Left colon (tissue), 2 donors: ENCODE results near the gene SMOC2. TPM values are rescaled to one million over a fixed set of nuclear protein-coding genes. Genes with fewer than 3 reads are reported as not detected.
"Not testable (repeated sequence)": the region's sequence is repeated elsewhere in the genome, so short reads cannot be mapped to it uniquely, and the experiment has no call there.

Experiments
- ATAC-seq: fragments of 200-7000 bp; cut with Tn5 transposase; one replicate; pipeline ENCODE4 v1.9.1; 2020; ENCODE audit warnings: mild to moderate bottlenecking, moderate library complexity
- DNase-seq, 2 donors: peaks; one replicate each; pipeline ENCODE4 v3.0.0-alpha.2; 2020
- intact Hi-C, 2 donors: fragments of 100-400 bp; cut with DNase I in 1 of 2; cut with micrococcal nuclease in 1 of 2; formaldehyde crosslinking; loops; one replicate each; pipeline versions ENCODE4 v1.11.2 to v1.14.0; 2022; cut with DNase I, micrococcal nuclease
- total RNA-seq, 2 donors: library from RNA; stranded (reverse); fragmentation: NEBNext Ultra II Directional; extraction: Animal tissue kit (Norgen Biotek cat#: 25700); gene quantifications; one replicate each; pipeline ENCODE4 v1.2.1, GENCODE V29; 2021
- donor health status: DM: no; HTN: no; CAD: no.
- donor health status: DM: yes; HTN: yes; CAD: no.

SMOC2 gene
- total RNA-seq, 2 donors from 2014 or later: 14.4 to 18.9 TPM

DNA sequence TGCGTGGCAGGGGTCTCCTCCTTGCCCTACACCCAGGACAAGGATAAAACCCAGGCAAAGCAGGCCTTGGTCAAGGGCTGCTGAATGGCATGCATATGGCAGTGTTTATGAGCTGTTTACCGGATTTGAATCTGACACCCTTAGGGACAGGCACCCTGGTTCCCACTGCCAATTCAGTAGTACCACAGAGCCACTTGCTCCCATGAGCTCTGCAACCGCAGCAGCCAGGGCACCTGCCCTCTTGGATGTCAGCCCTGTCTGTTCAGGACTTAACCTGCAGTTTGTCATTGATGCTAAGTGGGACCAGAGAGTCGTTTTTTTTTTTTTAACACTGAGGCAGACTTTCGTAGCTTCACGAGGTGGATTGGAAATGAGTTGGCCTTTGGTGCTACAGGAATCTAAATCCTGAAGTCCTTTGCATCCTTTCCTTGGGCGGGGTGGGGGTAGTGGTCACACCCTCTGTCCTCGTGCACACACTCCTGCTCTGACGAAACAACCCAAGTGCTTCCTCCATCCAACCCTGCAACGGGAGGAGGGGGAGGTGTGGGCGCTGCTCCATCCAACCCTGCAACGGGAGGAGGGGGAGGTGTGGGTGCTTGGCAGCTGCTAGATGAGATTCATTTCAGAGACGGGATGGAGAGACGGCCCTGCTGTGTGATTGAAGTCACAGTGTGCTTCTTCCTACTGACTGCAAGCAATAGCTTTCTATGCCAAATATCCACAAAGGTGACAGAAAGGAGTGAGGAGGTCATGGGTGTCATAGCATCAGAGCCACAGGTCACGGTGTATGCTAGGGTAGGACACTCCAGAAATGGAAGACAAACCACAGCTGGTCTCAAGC is 166.5 kb downstream of the SMOC2 start:
- no peak for DNase-seq
- intact Hi-C loops: no loop called here
- ATAC-seq: no peak

DNA sequence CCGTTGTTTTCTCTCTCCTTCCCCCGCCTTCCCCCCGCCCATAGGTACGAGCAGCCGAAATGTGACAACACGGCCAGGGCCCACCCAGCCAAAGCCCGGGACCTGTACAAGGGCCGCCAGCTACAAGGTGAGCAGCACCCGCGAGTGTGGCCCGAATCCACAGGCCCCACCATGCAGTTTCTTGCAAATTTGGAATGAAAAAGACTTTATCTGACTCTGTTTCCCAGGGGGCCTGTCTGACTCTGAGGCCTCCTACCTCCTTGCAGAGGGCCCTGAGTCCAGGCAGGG is 167.1 kb downstream of the SMOC2 start:
- DNase-seq (no peak), ATAC-seq (no peak)
- intact Hi-C loops: no loop called here

DNA sequence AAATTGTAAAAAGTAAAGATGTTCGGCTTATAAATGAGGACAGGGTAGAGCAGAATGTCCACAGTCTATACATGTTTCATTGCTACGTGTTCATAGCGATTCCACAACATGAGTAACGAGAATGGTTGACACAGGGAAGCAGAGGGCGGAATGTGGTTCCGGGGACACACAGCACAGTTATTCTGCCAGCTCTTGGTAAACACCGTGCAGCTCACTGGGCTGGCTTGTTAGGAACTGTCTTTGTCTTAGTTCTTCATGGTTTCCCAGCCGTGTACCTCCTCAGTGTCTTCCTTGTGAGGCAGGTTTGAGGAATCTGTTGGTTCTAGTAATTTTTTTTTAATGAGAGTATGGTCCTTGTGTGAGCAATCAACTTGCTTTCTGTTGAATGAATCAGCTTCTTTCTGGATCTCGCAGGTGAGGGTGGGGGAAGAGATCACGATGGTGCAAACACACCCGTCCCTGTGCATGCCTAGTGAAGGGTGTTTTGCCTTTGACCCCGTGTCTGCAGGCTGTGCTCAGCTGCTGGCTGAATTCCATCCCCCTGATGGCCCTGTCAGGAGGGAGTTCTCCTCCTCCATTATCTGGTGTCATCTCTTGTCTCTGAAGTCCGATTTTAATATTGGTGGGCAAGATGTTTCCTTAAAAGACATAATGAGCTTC is 168.2 kb downstream of the SMOC2 start:
- no peak for DNase-seq

DNA sequence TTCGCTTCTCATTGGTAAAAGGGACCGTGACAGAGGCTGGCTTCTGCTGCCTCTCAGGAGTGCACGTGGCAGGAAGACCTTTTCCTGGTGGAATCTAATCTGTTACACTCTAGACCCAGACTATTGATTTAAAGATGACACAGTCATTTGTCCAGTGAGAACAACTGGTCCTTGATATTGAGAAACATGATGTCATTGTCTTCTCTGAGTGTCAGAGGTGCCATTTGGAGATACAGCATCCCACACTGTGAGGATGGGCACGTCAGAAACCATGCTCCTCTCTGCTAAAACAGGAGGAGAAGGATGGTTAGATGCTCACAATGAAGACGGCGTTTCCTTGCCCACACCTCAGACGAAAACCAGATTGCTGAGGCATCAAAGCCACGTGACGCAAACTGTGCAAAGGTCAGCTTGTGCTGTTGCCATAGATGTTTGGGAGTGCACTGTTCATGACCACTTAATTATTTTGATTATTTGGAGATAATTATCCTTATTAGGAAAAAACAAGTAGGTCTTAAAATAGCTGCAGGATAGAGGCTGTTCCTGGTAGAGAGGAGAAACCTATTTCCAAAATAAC is 169.0 kb downstream of the SMOC2 start:
- no peak for ATAC-seq
- intact Hi-C loops: no loop called here

More for the DNA sequence above, 168.2 kb downstream of the SMOC2 start:
- no peak for ATAC-seq
- intact Hi-C loops: no loop called here

DNA sequence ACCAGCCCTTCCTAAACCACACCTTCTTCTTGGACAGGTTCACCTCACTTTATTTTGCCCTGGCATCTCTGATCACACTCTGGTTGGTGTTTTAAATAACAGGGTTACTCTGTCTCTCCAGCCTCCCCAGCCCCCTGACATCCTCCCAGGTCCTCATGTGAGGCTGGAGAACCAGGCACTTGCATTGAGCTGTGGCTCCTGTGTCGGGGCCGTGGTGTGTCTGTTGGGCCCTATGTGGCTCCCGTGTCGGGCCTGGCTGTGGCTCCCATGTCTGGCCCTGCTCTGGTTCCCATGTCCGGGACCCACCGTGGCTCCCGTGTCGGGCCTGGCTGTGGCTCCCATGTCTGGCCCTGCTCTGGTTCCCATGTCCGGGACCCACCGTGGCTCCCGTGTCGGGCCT is 170.0 kb downstream of the SMOC2 start:
- DNase-seq, intact Hi-C loops, ATAC-seq: not testable (repeated sequence)

More for the DNA sequence above, 169.0 kb downstream of the SMOC2 start:
- no peak for DNase-seq

DNA sequence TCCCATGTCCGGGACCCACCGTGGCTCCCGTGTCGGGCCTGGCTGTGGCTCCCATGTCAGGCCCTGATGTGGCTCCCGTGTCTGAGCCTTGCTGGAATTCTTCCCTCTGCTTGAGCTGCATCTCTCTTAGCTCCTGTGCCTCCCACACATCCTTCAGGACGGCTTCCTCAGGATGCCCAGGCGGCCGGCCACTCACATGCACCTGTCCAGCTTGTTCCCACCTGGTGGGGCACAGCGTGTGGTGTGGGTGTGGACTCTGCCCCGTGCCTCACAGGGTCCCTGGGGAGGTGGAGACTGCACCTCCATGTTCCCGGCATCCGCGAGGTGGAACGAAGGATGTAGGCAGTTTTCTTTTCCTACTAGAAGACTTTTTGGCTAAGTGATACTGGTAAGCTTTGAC is 170.7 kb downstream of the SMOC2 start:
- ATAC-seq (no peak), DNase-seq (no peak)
- intact Hi-C loops: no loop called here

DNA sequence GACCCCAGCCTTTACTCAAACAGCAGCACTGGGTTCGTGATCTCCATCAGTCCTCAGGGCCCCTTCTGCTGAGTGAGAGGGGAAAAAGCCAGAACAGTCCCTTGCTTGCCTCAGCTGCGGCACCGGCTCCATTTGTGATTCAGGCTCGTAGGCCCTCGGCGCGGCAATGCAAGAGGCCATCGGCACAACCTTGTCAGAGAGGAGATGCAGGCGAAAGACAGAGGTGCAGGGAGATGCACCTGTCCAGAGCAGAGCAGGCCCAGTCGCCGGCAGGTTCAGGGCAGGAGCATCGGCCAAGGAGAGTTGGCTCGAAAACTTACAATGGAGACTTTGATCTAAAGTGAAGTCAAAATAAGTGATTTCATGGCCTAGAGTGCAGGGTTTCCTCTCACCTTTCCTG is 171.6 kb downstream of the SMOC2 start:
- intact Hi-C loops: no loop called here
- ATAC-seq (no peak), DNase-seq (no peak)

DNA sequence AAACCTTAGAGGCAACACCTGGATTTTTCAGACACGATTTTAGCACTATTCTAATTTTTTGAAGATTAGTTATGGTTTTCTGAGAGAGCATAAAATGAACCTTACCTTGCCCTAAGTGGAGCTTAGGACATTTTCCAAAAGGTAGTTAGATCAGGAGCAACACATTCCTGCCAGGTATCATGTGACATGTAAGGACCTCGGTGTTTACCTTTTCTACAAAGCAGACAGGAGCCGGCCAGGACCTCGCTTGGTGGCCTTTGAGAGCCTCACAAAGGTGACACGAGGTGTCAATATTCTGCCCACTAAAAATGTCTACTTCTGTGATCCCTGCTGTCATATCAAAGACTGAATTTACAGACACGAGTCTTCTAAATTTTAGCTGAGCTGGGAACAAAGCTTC is 174.9 kb downstream of the SMOC2 start:
- ATAC-seq (no peak), DNase-seq (no peak)
- intact Hi-C loops: no loop called here

DNA sequence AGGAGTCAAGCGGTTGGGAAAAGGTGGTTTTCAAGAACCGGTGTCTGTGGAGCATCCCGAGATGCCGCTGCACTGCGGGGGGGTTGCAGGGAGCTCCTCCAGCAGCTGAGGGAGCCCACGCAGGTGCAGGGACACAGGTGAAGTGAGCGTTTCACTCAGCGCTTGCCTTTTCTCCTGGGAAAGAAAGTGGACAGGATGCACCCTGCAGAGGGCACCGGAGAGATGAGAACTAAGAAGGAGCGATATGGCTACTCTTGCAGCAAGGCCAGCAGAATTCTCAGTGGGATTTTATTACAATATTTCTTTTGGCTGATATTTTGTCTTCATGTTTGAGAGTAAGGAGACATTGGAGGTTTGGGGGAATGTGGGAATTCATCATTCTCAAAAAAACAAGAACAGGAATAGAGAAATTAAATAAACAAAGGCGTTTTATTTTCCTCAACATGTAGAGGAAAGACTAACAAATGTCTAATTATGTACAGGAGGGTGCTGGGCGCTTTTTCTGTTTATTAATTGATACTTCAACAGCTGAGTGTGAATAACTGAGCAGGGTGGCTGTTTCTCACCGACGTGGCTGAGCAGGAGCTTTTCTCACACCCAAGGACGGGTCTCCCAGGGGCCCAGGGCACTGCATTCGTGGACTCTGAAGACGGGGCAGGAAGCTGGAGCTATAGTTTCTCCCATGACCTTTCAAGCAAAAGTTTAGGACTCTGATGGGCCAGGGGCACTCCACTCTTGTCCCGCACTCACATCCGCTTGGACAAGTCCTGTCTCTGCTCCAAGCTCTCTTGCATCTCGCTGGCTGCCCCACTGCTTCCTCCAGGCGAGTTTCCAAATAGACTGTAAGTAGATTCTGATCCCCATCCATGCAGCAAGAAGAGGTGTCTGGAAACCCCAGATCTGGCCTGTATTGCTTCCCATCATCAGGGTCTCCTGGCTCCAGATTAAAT is 176.1 kb downstream of the SMOC2 start:
- intact Hi-C loops: no loop called here
- peak; percentile 70 for ATAC-seq

DNA sequence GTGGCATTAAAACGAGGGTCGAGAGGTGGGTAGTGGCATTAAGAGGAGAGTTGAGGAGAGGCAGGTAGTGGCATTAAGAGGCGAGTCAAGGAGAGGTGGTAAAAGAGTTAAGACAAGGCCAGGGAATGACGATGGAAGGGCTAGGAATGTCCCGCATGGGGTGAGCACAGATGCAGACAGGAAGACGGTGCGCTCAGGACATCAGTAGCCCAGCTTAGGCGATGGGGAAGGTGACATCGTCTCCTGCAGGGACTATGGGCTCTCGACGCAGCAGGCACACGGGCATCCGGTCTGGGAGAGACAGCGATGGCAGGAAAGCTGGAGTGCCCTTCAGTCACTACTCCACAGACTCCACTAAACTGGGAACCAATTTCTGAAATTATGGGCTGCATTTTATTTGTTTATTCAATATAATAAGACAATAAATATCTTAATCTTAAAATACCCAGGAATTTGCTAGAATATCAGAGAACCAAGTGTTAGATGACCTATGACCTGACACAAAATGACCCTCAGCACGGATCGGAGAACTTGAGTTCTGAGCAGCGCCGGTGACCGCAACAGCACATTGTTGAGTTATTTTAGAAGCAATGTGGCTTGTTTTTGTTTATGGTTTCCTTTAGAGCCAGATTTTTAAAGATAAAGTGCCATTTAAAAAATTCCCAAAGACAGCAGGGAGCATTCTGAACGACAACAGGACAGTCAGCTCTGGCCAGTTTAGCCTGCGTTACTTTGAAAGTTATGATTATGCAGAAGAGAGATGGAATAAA is 177.7 kb downstream of the SMOC2 start:
- ATAC-seq (no peak), DNase-seq (no peak)
- intact Hi-C loops: no loop called here

More for the DNA sequence above, 176.1 kb downstream of the SMOC2 start:
- DNase-seq: peak in 1 of 2 donors; percentile 51

DNA sequence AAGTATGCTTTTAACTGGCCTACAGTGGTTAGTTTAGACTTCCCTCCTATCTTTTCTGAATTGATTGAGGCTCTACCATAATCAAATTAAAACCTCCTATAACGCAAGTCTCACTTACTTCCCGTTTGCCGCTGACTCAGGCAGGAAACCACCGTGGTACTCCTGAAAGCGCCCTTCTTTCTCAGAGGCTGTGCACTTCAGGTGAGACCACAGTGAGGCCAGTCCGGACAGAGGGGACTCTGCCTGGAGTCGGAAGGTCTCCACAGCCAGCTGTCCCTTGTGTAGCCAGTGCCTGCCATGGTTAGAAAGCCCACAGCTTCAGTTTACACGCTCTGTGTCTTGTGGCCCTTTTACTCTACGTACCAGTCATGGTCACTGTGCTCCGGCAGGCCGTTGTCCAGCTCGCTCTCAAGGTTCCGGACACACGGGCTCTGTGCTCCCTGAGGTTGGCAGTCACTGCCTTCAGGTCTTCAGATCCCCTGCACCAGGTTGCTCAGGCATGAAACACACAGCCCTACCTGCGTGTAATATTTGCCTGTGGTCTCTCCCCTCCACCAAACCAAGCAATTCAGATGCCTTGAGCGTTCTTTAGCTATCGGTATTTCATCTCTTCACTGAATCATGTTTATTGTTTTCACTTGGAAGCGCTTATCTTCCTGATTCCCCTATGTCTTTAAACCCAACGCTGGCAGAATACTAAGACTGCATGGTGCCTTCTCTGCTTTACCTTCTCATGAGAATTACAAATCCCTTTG is 178.8 kb downstream of the SMOC2 start:
- ATAC-seq (no peak), DNase-seq (no peak)
- intact Hi-C loops: no loop called here

DNA sequence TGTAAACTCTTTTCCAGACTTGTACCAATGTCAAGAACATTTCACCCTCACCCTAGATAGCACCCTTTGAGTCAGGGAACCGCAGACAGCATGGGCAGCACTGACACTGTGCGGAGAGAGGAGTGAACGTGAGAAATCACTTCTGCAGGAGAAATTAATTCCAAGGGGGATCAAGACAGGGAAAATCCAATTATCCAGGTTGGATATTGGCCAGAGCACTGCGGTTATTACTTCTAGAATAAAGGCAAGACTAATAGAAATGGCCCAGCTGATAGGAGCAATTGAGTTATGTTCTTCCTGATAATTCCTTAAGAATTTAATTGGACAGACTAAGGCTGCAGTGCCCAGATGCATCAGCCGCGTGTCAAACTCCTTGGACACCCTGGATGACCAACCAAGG is 179.6 kb downstream of the SMOC2 start:
- intact Hi-C loops: no loop called here
- ATAC-seq (no peak), DNase-seq (no peak)

DNA sequence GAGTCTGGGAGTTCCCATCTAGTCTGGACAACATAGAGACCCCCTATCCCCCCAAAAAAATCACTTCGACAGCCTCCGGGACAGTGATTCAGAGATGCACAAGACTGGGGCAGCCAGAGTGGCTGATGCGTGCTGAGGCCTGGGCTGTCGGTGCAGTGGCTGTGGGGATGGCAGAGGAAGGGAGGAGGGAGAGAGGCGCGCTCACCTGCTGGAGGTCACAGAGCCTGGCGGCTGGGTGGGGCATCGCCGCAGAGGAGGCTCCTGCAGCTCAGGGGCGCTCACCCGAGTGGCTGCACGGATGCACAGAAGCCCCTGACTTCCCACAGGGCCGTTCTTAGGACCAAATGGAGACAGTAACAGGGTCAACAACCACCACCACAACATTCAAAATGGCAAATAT is 182.8 kb downstream of the SMOC2 start:
- ATAC-seq: no peak
- DNase-seq: no peak
- intact Hi-C loops: no loop called here

DNA sequence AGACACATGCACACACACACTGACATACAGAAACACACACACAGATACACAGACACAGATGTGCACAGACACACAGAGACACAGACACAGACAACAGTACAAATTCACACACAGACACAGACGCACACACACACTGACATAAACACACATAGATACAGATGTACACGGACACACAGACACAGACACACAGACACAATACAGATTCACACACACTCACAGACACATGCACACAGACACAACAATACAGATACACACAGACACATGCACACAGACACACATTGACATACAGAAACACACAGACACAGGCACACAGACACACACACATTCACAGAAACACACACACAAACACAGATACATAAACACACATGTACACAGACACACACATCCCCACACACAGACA is 183.6 kb downstream of the SMOC2 start:
- DNase-seq (no peak), ATAC-seq (no peak)
- intact Hi-C loops: no loop called here

DNA sequence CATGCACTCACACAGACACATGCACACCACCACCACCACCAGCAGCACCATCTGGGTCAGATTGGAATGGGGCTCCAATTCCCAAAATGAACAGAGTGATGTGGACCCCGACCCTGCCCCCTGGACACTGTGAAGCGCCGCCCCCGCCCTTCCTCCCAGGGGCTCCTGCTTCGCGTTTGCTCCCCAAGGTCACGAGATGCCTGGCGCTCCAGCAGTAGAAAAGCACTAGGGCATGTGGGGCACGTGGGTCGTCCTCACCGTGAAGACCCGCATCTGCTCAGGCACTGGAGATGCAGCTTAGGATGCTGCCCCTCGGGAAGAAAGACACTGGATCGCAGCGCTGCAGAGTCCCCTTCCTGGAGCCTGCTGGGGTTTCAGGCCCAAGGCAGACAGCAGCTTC is 184.0 kb downstream of the SMOC2 start:
- DNase-seq: no peak
- intact Hi-C loops: no loop called here
- no peak for ATAC-seq

DNA sequence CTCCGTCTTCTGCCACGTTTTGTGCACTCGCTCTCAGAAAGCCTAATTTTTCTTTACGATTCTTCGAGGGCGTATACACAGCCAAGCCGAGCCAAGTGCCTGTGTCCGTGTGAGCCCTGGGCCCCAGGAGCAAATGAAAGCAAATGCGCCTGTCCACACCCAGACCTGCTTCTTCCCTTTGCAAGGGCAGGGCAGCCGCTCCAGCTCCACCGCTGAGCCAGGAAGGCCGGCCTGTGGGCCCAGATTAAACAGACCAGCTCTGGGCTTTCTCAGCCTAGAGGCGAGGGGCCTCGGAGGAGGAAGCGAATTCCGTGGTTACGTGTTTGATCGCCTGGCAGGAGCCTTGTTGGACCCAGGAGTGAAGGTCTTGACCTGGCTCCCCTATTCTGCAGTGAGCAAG is 184.6 kb downstream of the SMOC2 start:
- DNase-seq (no peak), ATAC-seq (peak; percentile 51)
- intact Hi-C loops: no loop called here

DNA sequence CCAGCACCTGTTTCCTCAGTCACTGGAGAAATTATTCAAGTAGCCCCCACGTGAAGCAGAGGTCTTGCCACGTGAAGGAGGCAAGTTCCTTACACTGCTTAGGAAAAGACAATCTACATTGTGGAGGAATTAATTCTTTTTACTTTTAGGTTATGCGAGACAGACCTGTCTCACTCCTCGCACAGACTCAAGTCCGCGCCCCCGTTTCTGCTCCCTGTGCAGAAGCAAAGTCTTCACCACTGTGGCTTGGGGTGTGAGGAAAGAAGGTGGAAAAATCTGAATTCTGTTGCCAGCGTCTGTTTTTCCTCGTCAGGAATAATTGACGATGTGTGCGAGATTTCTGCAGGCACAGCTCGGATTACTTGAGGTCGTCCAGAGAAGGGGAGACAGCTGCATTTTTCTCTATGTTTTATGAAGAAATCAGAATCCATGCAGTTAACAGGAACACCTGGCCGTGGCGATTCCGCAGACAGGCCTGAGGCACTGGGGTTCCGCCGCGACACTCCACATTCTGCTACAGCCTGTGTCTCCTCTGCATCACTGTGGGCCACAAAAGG is 185.1 kb downstream of the SMOC2 start:
- DNase-seq: no peak
- intact Hi-C loops: no loop called here

More for the DNA sequence above, 185.1 kb downstream of the SMOC2 start:
- no peak for ATAC-seq
